ENCODE results near the gene HEATR5B.

The HEATR5B gene

DNA sequence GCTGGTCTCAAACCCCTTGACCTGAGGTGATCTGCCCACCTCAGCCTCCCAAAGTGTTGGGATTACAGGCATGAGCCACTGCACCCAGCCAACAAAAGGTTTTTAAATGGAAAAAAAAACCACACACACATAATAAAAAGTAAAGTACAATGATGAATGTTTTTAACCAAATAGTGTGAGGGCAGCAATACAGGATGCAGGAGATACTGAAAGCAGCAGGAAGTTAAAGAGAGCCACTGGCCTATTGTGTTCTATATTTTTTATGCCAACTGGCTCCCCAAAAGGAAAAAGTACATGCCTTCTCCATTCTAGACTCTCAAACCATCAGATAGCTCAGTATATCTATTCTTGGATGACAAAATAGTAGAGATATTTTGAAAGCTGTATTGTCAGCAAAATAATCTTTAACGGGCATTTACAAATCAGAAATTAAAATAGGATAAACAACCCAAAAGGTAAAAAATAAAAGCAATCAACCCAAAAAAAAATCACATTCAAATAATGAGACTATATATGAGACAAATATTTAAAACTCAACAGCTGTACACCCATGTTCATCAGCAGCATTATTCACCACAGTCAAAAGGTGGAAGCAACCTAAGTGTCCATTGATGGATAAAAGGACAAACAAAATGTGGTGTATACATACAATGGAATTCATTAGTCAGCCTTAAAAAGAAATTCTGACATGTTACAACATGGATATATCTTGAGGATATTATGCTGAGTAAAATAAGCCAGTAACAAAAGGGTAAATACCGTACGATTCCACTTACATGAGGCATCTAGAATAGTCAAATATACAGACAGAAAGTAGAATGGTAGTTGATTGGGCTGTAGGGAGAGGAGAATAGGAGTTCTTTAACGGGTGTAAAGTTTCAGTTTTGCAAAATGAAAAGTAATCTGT, 26.4 kb upstream of the HEATR5B start:
- Histone ChIP-seq H3K36me3 (ENCODE audit: low read length) (no peaks in the 10 kb centered on the region), H3K4me2 (ENCODE audit: low read depth, low read length, poor library complexity, severe bottlenecking) (no peak overlapping the region), H3F3A (ENCODE audit: insufficient read depth) (no peaks in the 10 kb centered on the region), H3K4me3 (ENCODE audit: insufficient read depth, low read length, poor library complexity, severe bottlenecking) (no peak overlapping the region), H4K20me1 (ENCODE audit: low read depth, low read length) (no peaks in the 10 kb centered on the region), H3K79me2 (ENCODE audit: insufficient read depth, low read length) (no peaks in the 10 kb centered on the region), H3K27ac (ENCODE audit: low read depth, low read length) (no peak overlapping the region), H2AFZ (ENCODE audit: low read depth, low read length, severe bottlenecking) (no peak overlapping the region), H3K27me3 (ENCODE audit: low read length) (no peaks in the 10 kb centered on the region), H3K9ac (ENCODE audit: low read length) (no peak overlapping the region), H3K9me3 (ENCODE audit: insufficient read depth, low read length) (no peaks in the 10 kb centered on the region), H3K9me2 (replicated peaks; ENCODE audit: insufficient read depth, low read length) (no peaks in the 10 kb centered on the region)
- TF ChIP-seq EZH2phosphoT487 (conservative IDR thresholded peaks at IDR 0.05; ENCODE audit: low read length) = no peak
- TF ChIP-seq, protein P1, sequence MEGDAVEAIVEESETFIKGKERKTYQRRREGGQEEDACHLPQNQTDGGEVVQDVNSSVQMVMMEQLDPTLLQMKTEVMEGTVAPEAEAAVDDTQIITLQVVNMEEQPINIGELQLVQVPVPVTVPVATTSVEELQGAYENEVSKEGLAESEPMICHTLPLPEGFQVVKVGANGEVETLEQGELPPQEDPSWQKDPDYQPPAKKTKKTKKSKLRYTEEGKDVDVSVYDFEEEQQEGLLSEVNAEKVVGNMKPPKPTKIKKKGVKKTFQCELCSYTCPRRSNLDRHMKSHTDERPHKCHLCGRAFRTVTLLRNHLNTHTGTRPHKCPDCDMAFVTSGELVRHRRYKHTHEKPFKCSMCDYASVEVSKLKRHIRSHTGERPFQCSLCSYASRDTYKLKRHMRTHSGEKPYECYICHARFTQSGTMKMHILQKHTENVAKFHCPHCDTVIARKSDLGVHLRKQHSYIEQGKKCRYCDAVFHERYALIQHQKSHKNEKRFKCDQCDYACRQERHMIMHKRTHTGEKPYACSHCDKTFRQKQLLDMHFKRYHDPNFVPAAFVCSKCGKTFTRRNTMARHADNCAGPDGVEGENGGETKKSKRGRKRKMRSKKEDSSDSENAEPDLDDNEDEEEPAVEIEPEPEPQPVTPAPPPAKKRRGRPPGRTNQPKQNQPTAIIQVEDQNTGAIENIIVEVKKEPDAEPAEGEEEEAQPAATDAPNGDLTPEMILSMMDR (IDR thresholded peaks at IDR 0.05; ENCODE audit: insufficient read depth, low read length, poor library complexity, severe bottlenecking) = no peak

DNA sequence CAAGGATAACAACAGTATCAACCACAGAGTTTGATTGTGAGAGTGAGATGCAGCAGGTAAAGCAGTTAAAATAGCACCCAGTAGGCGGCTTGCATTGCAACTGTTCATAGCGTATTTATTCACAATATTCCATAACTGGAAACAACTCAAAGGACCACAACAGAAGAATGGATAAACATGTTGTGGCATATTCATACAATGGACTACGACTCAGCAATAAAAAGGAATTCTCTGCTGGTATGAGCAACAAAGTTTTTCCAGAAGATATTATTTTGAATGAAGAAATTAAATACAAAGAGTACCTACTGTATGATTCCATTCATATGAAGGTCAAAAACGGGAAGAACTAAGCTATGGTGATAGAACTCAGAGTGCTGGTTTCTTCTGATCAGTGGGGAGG, 25.4 kb upstream of the HEATR5B start:
- Histone ChIP-seq H3K9me3 (ENCODE audit: insufficient read depth, low read length) (no peaks in the 10 kb centered on the region), H3K4me2 (ENCODE audit: low read depth, low read length, poor library complexity, severe bottlenecking) (no peak overlapping the region), H2AFZ (ENCODE audit: low read depth, low read length, severe bottlenecking) (no peak overlapping the region), H3K27ac (ENCODE audit: low read depth, low read length) (no peak overlapping the region), H3K4me3 (ENCODE audit: insufficient read depth, low read length, poor library complexity, severe bottlenecking) (no peak overlapping the region), H3K27me3 (ENCODE audit: low read length) (no peaks in the 10 kb centered on the region), H3F3A (ENCODE audit: insufficient read depth) (no peaks in the 10 kb centered on the region), H3K9ac (ENCODE audit: low read length) (no peak overlapping the region), H3K36me3 (ENCODE audit: low read length) (no peaks in the 10 kb centered on the region), H3K79me2 (ENCODE audit: insufficient read depth, low read length) (no peaks in the 10 kb centered on the region), H4K20me1 (ENCODE audit: low read depth, low read length) (no peaks in the 10 kb centered on the region), H3K9me2 (replicated peaks; ENCODE audit: insufficient read depth, low read length) (no peaks in the 10 kb centered on the region)
- TF ChIP-seq, protein P1 (IDR thresholded peaks at IDR 0.05; ENCODE audit: insufficient read depth, low read length, poor library complexity, severe bottlenecking) = no peak
- no peak for TF ChIP-seq EZH2phosphoT487 (conservative IDR thresholded peaks at IDR 0.05; ENCODE audit: low read length)

DNA sequence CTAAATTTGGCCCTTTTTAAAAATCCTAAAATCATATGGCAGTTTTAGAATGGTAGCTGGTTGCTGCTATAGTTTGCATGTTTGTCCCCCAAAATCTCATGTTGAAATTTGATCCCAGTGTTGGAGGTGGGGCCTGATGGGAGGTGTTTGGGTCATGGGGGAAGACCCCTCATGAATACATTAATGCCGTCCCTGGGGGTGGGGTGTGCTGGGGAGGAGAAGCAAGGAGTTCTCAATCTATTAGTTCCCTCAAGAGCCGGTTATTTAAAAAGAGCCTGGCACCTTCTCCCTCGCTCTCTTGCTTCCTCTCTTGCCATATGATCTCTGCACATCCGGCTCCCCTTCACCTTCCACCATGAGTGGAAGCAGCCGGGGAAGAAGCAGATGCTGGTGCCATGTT, 21.0 kb upstream of the HEATR5B start:
- TF ChIP-seq, protein P1 (IDR thresholded peaks at IDR 0.05; ENCODE audit: insufficient read depth, low read length, poor library complexity, severe bottlenecking) = no peak
- no peak for TF ChIP-seq EZH2phosphoT487 (conservative IDR thresholded peaks at IDR 0.05; ENCODE audit: low read length)
- Histone ChIP-seq H4K20me1 (ENCODE audit: low read depth, low read length) (no peaks in the 10 kb centered on the region), H3F3A (ENCODE audit: insufficient read depth) (no peaks in the 10 kb centered on the region), H3K4me2 (ENCODE audit: low read depth, low read length, poor library complexity, severe bottlenecking) (no peak overlapping the region), H3K27me3 (ENCODE audit: low read length) (no peaks in the 10 kb centered on the region), H3K9ac (ENCODE audit: low read length) (no peak overlapping the region), H3K79me2 (ENCODE audit: insufficient read depth, low read length) (no peaks in the 10 kb centered on the region), H3K27ac (ENCODE audit: low read depth, low read length) (no peak overlapping the region), H3K4me3 (ENCODE audit: insufficient read depth, low read length, poor library complexity, severe bottlenecking) (no peak overlapping the region), H3K36me3 (ENCODE audit: low read length) (no peaks in the 10 kb centered on the region), H2AFZ (ENCODE audit: low read depth, low read length, severe bottlenecking) (no peak overlapping the region), H3K9me3 (ENCODE audit: insufficient read depth, low read length) (no peaks in the 10 kb centered on the region), H3K9me2 (replicated peaks; ENCODE audit: insufficient read depth, low read length) (no peaks in the 10 kb centered on the region)
